ENCODE measurements around the gene METTL15. TPM values are rescaled to one million over a fixed set of nuclear protein-coding genes. Genes with fewer than 3 reads are reported as not detected.

Gene METTL15
- total RNA-seq, 1 donor from 2014 or later, result 27.9 TPM

- Histone ChIP-seq H3K9ac (no peak overlapping the region), H3K27ac (no peak overlapping the region), H4K20me1 (ENCODE audit: low read depth) (no peaks in the 10 kb centered on the region), H3K9me3 (ENCODE audit: low read depth) (no peaks in the 10 kb centered on the region), H2AFZ (replicated peaks) (no peak overlapping the region), H3K4me1 (no peaks in the 10 kb centered on the region), H3K27me3 (no peaks in the 10 kb centered on the region), H3K36me3 (no peaks in the 10 kb centered on the region), H3F3A (ENCODE audit: low read depth) (no peaks in the 10 kb centered on the region), H3K79me2 (ENCODE audit: low read depth) (no peaks in the 10 kb centered on the region), H3K4me3 (no peak overlapping the region), H3K4me2 (no peak overlapping the region)
- no peaks in the 10 kb centered on the region for H3K36me3 Mint-ChIP-seq
- H3K27ac Mint-ChIP-seq, result no peak overlapping the region
- H3K4me1 Mint-ChIP-seq, result no peaks in the 10 kb centered on the region
- H3K4me3 Mint-ChIP-seq, result no peak overlapping the region
- H3K27me3 Mint-ChIP-seq (ENCODE audit: insufficient read depth, low read depth), result peaks cover 2% of the 10 kb centered on the region
- DNase-seq (ENCODE audit: low spot score), result no peak
- H3K9me3 Mint-ChIP-seq, result peaks cover 1% of the 10 kb centered on the region
- TF ChIP-seq EZH2 (IDR thresholded peaks at IDR 0.05) (no peak), EZH2phosphoT487 (IDR thresholded peaks at IDR 0.05) (no peak), CTCF (IDR thresholded peaks at IDR 0.05) (no peak)
Observed at GRCh38 chr11:28346209-28346608, 238.0 kb downstream of the METTL15 start.

- Histone ChIP-seq H3K4me1 (no peaks in the 10 kb centered on the region), H3K79me2 (ENCODE audit: low read depth) (no peaks in the 10 kb centered on the region), H3K27me3 (no peaks in the 10 kb centered on the region), H3K4me2 (no peak overlapping the region), H4K20me1 (ENCODE audit: low read depth) (no peaks in the 10 kb centered on the region), H3K27ac (no peak overlapping the region), H3K4me3 (no peak overlapping the region), H3F3A (ENCODE audit: low read depth) (no peaks in the 10 kb centered on the region), H3K36me3 (no peaks in the 10 kb centered on the region), H2AFZ (replicated peaks) (no peak overlapping the region), H3K9me3 (ENCODE audit: low read depth) (no peaks in the 10 kb centered on the region), H3K9ac (no peak overlapping the region)
- Mint-ChIP-seq H3K9me3 (no peaks in the 10 kb centered on the region), H3K36me3 (no peaks in the 10 kb centered on the region), H3K27me3 (ENCODE audit: insufficient read depth, low read depth) (peaks cover 2% of the 10 kb centered on the region), H3K27ac (no peak overlapping the region), H3K4me1 (no peaks in the 10 kb centered on the region), H3K4me3 (no peak overlapping the region)
- no peak for DNase-seq (ENCODE audit: low spot score)
- TF ChIP-seq EZH2phosphoT487 (IDR thresholded peaks at IDR 0.05), result no peak
- TF ChIP-seq CTCF (IDR thresholded peaks at IDR 0.05), result no peak
- no peak for TF ChIP-seq EZH2 (IDR thresholded peaks at IDR 0.05)
Observed at GRCh38 chr11:28346721-28347120, 238.5 kb downstream of the METTL15 start.

GRCh38 chr11:28347371-28347770 lies 239.2 kb downstream of the METTL15 start:
- H3K27me3 ChIP-seq, result no peaks in the 10 kb centered on the region
- H4K20me1 ChIP-seq (ENCODE audit: low read depth), result no peaks in the 10 kb centered on the region
- Mint-ChIP-seq H3K4me1 (no peaks in the 10 kb centered on the region), H3K27me3 (ENCODE audit: insufficient read depth, low read depth) (peaks cover 2% of the 10 kb centered on the region), H3K36me3 (no peaks in the 10 kb centered on the region), H3K4me3 (no peak overlapping the region), H3K9me3 (no peaks in the 10 kb centered on the region), H3K27ac (no peak overlapping the region)
- no peaks in the 10 kb centered on the region for H3F3A ChIP-seq (ENCODE audit: low read depth)
- H3K9me3 ChIP-seq (ENCODE audit: low read depth), result no peaks in the 10 kb centered on the region
- H3K4me3 ChIP-seq, result no peak overlapping the region
- TF ChIP-seq EZH2phosphoT487 (IDR thresholded peaks at IDR 0.05) (no peak), EZH2 (IDR thresholded peaks at IDR 0.05) (no peak), CTCF (IDR thresholded peaks at IDR 0.05) (no peak)
- H3K9ac ChIP-seq, result no peak overlapping the region
- H2AFZ ChIP-seq (replicated peaks), result no peak overlapping the region
- H3K36me3 ChIP-seq, result no peaks in the 10 kb centered on the region
- H3K27ac ChIP-seq, result no peak overlapping the region
- no peaks in the 10 kb centered on the region for H3K79me2 ChIP-seq (ENCODE audit: low read depth)
- H3K4me1 ChIP-seq, result no peaks in the 10 kb centered on the region
- H3K4me2 ChIP-seq, result no peak overlapping the region
- no peak for DNase-seq (ENCODE audit: low spot score)

Measured in neural progenitor cell (in vitro differentiated cells).